Ishikawa (cell line): ENCODE data around the gene ZMYND8.

ENCODE experiments used
- CEBPB ChIP-seq: IDR thresholded peaks from 2 replicates; pipeline ENCODE4 v1.6.1; 2012
- CREB1 ChIP-seq: IDR thresholded peaks from 2 replicates; pipeline ENCODE4 v1.6.1; 2012; ENCODE audit warnings: low read depth
- EGR1 ChIP-seq: IDR thresholded peaks from 2 replicates; pipeline ENCODE4 v1.6.1; 2012
- EP300 ChIP-seq: IDR thresholded peaks from 2 replicates; pipeline ENCODE4 v1.6.1; 2012; ENCODE audit warnings: borderline replicate concordance
- FOXM1 ChIP-seq: IDR thresholded peaks from 2 replicates; pipeline ENCODE4 v1.6.1; 2012; ENCODE audit warnings: low read depth, borderline replicate concordance
- MAX ChIP-seq: IDR thresholded peaks from 2 replicates; pipeline ENCODE4 v1.6.1; 2012
- NFIC ChIP-seq: IDR thresholded peaks from 2 replicates; pipeline ENCODE4 v1.6.1; 2012
- RAD21 ChIP-seq: IDR thresholded peaks from 2 replicates; pipeline ENCODE4 v1.6.1; 2012; ENCODE audit warnings: low read depth
- REST ChIP-seq: IDR thresholded peaks from 2 replicates; pipeline ENCODE4 v1.6.1; 2012; ENCODE audit warnings: low read depth, mild to moderate bottlenecking
- TAF1 ChIP-seq: IDR thresholded peaks from 2 replicates; pipeline ENCODE4 v1.6.1; 2012; ENCODE audit warnings: low read depth, mild to moderate bottlenecking
- TCF12 ChIP-seq: IDR thresholded peaks from 2 replicates; pipeline ENCODE4 v1.6.1; 2012; ENCODE audit warnings: low read depth
- TEAD4 ChIP-seq: IDR thresholded peaks from 2 replicates; pipeline ENCODE4 v1.6.1; 2012
- USF1 ChIP-seq: IDR thresholded peaks from 2 replicates; pipeline ENCODE4 v1.6.1; 2012
- YY1 ChIP-seq: IDR thresholded peaks from 2 replicates; pipeline ENCODE4 v1.6.1; 2012; ENCODE audit warnings: low read depth
- ZBTB7A ChIP-seq: IDR thresholded peaks from 2 replicates; pipeline ENCODE4 v1.6.1; 2012; ENCODE audit warnings: low read depth

Gene ZMYND8

DNA sequence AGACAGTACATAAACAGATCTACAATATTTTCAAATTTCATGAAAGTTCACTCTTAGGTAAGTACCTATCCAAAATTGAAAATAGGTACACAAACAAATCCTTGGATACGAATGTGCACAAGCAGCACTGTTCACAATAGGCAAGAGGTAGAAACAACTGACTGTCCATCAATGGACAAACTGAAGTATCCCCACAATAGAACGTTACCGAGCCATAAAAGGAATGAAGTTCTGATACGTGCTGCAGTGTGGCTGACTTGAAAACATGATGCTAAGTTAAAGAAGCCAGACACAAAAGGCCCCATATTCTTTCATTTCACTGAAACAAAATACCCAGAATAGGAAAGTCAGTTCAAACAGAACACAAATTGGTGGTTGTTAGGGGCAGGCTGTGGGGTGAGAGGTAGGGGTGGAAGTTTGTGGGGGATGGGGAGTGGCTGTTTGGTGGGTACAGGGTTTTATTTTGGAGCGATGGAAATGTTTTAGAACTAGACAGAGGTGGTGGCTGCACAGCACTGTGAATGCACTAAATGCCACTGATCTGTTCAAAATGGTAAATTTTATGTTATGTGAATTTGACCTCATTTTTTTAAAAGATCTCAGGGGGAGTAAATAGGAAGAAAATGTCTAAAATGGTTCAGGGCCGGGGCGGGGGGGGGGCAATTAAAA, 89.5 kb downstream of the ZMYND8 start:
- TF ChIP-seq EGR1 (no peak), TAF1 (no peak), TCF12 (no peak), REST (no peak), YY1 (no peak), EP300 (no peak)

DNA sequence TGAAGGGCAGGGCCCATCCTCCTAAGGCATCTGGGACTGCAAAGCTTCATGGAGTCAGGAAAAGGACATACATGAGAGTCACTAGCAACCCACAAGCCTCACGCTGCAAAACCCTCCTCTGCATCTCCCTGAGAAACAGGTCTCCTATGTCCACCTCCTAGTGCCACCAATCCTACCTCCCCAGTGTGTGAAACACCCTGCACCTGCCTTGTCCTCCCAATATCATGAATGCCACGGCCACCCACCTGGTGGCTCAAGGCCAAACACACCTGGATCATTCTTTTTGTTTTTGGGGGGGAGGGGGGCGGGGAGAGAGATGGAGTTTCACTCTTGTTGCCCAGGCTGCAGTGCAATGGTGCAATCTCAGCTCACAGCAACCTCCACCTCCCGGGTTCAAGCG, 90.5 kb downstream of the ZMYND8 start:
- TF ChIP-seq NFIC (no peak), MAX (no peak), TCF12 (no peak), TAF1 (no peak), CREB1 (no peak), RAD21 (no peak)

GRCh38 chr20:47265214-47265613, 91.3 kb downstream of the ZMYND8 start:
- no peak for TF ChIP-seq ZBTB7A
- TF ChIP-seq REST, result no peak
- no peak for TF ChIP-seq TEAD4
- no peak for TF ChIP-seq NFIC
- no peak for TF ChIP-seq TCF12
- no peak for TF ChIP-seq EGR1
- TF ChIP-seq CEBPB, result no peak
- TF ChIP-seq FOXM1, result no peak
- TF ChIP-seq EP300, result no peak
- TF ChIP-seq USF1, result no peak
- TF ChIP-seq YY1, result no peak
- no peak for TF ChIP-seq MAX

DNA sequence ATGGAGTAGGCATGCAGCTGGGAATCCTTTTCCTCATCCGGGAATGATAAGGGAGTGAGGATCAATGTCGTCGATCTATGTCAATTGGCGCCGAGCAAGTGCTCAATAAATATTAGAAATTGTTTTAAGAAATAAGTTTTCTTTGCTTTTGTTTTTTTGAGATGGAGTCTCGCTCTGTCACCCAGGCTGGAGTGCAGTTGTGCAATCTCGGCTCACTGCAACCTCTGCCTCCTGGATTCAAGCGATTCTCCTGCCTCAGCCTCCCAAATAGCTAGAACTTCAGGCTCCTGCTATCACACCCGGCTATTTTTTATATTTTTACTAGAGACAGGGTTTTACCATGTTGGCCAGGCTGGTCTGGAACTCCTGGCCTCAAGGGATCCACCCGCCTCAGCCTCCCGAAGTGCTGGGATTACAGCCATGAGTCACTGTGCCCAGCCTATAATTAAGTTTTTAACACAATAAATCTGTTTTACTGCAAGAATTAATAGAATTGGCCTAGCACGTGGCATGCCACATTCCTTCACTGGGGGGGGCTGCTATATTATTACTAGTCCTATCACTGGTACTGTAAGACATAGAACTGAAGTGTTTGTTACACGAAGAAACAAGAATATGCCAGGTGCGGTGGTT, 92.2 kb downstream of the ZMYND8 start:
- 0 out of 2 replicates have a peak, but pooled peaks have one; percentile 37 for TF ChIP-seq TEAD4

GRCh38 chr20:47263465-47264084, 92.9 kb downstream of the ZMYND8 start:
- TF ChIP-seq EGR1 (no peak), NFIC (no peak), CREB1 (no peak), MAX (no peak), TCF12 (no peak), USF1 (no peak), CEBPB (no peak), ZBTB7A (no peak), REST (no peak), RAD21 (no peak), TAF1 (no peak), TEAD4 (no peak), EP300 (no peak), YY1 (no peak), FOXM1 (no peak)
